ENCODE data around the gene IRF6. TPM values are rescaled to one million over a fixed set of nuclear protein-coding genes. Genes with fewer than 3 reads are reported as not detected.

The IRF6 gene
- total RNA-seq, 1 experiment from 2014 or later: 35.2 TPM

- no peak for TF ChIP-seq POLR2A (IDR thresholded peaks at IDR 0.05; ENCODE audit: borderline replicate concordance, extremely low read depth, insufficient read depth, insufficient read length)
- no peak for TF ChIP-seq ZNF274 (IDR thresholded peaks at IDR 0.05; ENCODE audit: low read depth, low read length)
- no peak for TF ChIP-seq ELF1 (IDR thresholded peaks at IDR 0.05; ENCODE audit: borderline replicate concordance, low read depth)
- no peak for TF ChIP-seq CBX3 (IDR thresholded peaks at IDR 0.05; ENCODE audit: low read depth)
- TF ChIP-seq, protein P1, sequence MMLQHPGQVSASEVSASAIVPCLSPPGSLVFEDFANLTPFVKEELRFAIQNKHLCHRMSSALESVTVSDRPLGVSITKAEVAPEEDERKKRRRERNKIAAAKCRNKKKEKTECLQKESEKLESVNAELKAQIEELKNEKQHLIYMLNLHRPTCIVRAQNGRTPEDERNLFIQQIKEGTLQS (IDR thresholded peaks at IDR 0.05): no peak
- no peak for TF ChIP-seq ZBTB33 (IDR thresholded peaks at IDR 0.05; ENCODE audit: extremely low read depth, insufficient replicate concordance, low read length)
- no peak for TF ChIP-seq POLR2AphosphoS5 (IDR thresholded peaks at IDR 0.05; ENCODE audit: low read depth, low read length)
These were observed 47.7 kb upstream of the IRF6 start (continued) for GRCh38 chr1:209853676-209854075.

DNA sequence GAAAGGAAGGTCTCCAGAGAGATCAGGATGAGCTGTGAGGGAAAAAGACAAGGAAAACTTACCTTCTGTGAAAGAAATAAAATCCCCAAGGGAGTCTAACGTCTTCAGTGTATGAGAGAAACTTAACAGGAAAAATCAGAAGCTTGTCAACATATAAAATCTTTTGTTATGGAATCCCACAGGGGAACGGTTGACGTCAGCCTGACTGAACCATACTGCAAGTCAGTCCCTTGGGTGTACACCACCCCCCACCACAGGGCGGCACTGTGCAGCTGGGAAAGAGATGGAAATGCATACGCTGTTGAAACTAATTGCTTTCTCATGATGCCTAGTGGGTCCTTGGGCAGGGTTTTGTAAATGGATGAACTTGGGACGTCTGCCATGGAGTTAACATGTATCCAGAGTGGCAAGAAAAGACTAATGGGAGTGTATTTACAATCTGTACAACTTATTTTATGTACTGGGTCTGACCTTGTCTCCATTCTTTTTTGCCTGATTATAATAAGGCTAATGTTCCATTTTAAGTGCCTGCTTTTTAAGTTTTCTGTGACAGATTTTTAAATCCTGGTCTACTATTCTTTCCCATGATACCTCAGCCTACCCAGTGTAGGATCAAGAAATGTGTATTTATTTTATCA is 44.5 kb upstream of the IRF6 start:
- ATAC-seq (peak; percentile 93), DNase-seq (ENCODE audit: low read depth, low spot score) (peak; percentile 13)
- Histone ChIP-seq H3K27me3 (ENCODE audit: insufficient read depth, low read length) (no peaks in the 10 kb centered on the region), H3K36me3 (ENCODE audit: control insufficient read depth in 1 of 2, insufficient read depth in 2 of 2, low read length in 2 of 2) (peaks cover 17 to 50% of the 10 kb centered on the region in 2 experiments), H3K27ac (ENCODE audit: low read depth, low read length) (no peak overlapping the region), H4K20me1 (ENCODE audit: insufficient read depth) (no peaks in the 10 kb centered on the region), H3K4me2 (ENCODE audit: low read length) (no peak overlapping the region), H3K9ac (ENCODE audit: low read length) (no peak overlapping the region), H3K9me2 (ENCODE audit: insufficient read depth) (no peaks in the 10 kb centered on the region), H3K4me1 (ENCODE audit: control insufficient read depth in 1 of 2, insufficient read depth in 2 of 2, low read length in 2 of 2) (no peaks in the 10 kb centered on the region), H3K4me3 (replicated peaks in 1 of 2; ENCODE audit: low read depth in 1 of 2, low read length in 2 of 2) (no peak overlapping the region), H3K79me2 (ENCODE audit: insufficient read depth, low read length) (peaks cover 11% of the 10 kb centered on the region; the same call in 1 of the 2 replicates), H2AFZ (ENCODE audit: low read depth, low read length, poor library complexity, severe bottlenecking) (no peak overlapping the region), H3K9me3 (ENCODE audit: control insufficient read depth in 1 of 2, insufficient read depth in 1 of 2, low read depth in 1 of 2, low read length in 2 of 2) (no peaks in the 10 kb centered on the region)
- CTCF ChIA-PET: interaction anchor here (2.1 kb wide), 1 partner anchor 10 kb away, joined by 8 read pairs; no protein-coding TSS in a partner anchor
- RAD21 ChIA-PET (ENCODE audit: low non-redundant PET in 1 of 2, low total read pairs in 2 of 2, uncharacterized antibody in 2 of 2, unreplicated experiment in 2 of 2): no interaction called here
- TF ChIP-seq CTCF (IDR thresholded peaks at IDR 0.05 in 2 of 3, conservative IDR thresholded peaks at IDR 0.05 in 1 of 3; ENCODE audit: borderline replicate concordance in 1 of 3, insufficient read depth in 1 of 3, low read depth in 2 of 3, low read length in 2 of 3) (peak; percentile 13 to 80 (median 79); a peak in 4 of 6 replicates), RAD21 (IDR thresholded peaks at IDR 0.05; ENCODE audit: low read depth) (peak; percentile 41), ZNF274 (IDR thresholded peaks at IDR 0.05; ENCODE audit: low read depth, low read length) (no peak)
- TF ChIP-seq, protein P2, sequence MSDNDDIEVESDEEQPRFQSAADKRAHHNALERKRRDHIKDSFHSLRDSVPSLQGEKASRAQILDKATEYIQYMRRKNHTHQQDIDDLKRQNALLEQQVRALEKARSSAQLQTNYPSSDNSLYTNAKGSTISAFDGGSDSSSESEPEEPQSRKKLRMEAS (IDR thresholded peaks at IDR 0.05): no peak
- POLR2A ChIA-PET: no interaction called here
- no TSS peak for BruUV-seq (replicated peaks)
- intact Hi-C loops (cut with micrococcal nuclease): no loop called here
